Right renal cortex interstitium (tissue), 3 donors: Measurements from ENCODE around the gene DSG2. TPM values are rescaled to one million over a fixed set of nuclear protein-coding genes. Genes with fewer than 3 reads are reported as not detected.
"Not testable (repeated sequence)": the region's sequence is repeated elsewhere in the genome, so short reads cannot be mapped to it uniquely, and the experiment has no call there.

Source experiments
- DNase-seq, 3 donors: peaks; one replicate each; pipeline ENCODE4 v3.0.0-alpha.2; 2013; ENCODE audit warnings: low read depth in 3 of 3, low spot score in 2 of 3
- polyA plus RNA-seq, 3 donors: library from polyadenylated mRNA; unstranded; fragments of 120-200 nt; gene quantifications; one replicate each; pipeline ENCODE4 v1.2.1, GENCODE V29; 2013; ENCODE audit not compliant: insufficient read length in 3 of 3

Gene DSG2
- polyA plus RNA-seq, 3 donors, result 56.1 to 60.3 (median 57.5) TPM

DNA sequence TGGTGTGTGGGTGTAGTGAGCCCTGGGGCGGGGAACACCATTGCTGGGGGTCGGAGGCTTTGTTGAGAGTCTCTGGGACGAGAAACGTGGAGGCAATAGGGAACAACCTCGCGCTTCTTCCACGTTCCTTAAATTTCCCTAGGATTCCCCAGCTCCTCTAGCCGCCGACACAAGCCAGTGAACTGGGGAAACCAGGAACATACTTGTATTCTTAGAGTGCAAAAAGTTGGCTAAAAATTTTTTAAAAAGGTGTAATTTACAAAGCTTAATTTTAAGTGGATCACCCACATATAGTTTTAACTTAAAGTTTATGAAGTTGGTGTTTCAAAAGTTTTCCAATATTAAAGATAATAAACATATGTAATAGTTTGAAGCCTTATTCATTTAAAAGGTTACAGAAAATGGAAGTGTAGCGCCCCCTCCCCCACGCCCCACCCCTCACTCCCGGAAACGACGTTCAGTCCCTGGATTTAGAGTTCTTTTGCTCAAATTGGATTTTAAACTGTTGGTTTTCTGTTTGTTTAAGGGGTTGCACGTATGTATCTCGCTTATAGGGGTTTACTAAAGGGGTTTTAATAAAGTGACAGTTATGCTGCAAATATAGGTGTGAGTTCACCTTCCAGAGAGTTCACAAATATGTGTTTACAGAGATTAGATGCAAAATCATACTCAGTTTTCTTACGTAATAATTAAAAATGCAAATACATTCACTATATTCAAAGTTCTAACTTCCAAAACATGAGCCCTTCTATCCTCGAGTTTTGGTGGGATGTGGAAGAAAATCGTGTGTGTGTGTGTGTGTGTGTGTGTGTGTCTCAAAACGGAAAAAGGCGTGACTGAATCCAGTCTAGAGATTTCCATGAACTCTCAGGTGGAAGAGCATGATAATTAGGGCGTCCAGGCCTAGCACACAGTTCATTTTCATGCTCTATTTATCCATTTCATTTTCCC is 872 bp downstream of the DSG2 start:
- peak in 2 of 3 donors; percentile 7 to 15 for DNase-seq

DNA sequence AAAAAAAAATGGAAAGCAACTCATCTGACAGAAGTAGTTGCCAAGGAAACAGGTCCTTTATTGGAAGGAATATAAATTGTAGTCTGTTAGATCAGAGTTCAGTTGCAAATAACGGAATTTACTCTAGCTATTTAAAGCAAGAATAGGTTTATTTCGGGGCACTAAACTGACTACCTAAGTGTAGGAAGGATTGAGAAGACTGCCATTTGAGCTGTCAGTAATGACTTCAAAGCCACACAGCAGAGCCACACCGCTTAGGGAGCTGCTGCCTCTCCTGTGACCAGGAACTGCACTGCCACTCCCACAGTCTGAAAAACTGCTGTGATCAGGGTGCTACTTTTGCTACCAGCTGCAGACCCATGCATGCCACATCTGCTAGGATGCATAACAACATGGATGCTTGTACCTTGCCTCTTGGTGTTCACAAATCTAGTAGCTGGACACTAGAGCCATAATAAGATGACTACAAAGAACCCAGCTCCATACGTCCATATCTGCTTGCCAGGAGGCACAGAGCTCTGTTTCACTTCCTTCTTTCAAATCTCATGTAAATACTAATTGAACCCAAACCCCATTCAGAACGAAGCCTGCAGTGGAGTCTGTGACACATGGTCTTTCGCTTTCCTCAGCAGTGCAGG is 2.2 kb downstream of the DSG2 start:
- no peak for DNase-seq

DNA sequence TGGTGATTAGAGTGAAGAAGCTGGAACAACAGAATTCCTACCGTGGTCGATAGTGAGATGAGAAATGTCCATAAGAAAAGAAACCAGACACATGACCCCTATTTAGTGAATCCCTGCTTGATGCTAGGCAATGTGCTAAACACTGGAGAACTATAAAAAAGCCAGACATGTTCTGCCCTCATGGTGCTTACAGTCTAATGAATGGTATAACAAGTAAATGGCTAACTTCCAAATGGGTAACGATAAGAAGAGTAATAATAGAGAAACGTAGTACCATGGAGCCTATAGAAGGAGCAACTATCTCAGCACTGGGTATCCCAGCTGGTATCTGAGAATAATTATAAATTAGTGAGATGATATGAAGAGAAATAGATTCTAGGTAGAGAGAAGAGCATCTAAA is 5.0 kb downstream of the DSG2 start:
- no peak for DNase-seq

DNA sequence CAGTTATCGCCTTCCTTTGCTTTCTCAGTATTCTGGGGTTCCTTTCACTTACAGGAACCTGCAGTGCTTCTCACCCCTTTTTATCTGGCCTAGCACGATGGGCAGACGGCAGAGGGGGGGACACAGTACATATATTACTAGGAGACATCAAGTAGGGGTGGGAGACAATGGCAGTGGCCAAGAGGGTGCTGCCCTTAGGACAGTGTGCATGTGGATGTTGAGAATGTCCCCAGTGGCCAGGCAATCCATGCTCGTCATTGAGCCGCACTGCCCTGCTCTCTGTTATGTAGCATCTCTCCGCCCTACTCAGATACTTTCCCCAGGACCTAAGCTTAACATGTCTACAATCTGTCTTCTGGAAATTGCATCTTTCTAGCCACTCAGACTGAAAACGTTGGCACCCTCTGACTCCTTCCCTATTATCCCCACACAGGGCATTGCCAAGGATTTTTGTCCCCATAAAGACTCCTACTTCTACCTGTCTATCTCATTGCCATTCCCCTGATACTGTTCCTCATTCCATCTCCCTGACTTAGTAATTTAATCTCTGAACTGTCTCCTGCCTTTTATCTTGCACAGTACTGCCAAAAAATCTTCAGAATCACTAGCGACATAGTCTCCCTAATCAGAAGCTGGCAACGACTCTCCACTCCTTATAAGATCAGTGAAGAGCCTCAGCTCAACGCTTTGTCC is 6.6 kb downstream of the DSG2 start:
- DNase-seq, result no peak

DNA sequence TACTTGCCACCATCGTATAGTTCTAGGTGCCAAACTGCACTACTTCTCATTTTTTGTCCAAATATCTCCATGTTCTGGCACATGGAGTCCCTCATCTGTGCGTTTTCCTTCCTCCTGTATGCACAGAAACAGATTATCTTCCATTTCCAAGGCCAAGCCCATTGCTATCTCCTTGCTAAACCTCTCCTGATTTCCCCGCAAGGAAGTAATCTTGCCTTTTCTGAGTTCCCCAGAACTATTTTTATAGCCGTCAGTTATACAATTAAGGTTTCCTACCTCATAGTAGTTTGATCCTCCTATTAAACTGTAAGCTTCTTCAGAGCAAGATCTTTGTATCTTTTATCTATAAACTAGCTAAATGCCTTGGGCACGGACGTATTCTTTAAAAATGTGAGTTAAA is 7.2 kb downstream of the DSG2 start:
- no peak for DNase-seq

DNA sequence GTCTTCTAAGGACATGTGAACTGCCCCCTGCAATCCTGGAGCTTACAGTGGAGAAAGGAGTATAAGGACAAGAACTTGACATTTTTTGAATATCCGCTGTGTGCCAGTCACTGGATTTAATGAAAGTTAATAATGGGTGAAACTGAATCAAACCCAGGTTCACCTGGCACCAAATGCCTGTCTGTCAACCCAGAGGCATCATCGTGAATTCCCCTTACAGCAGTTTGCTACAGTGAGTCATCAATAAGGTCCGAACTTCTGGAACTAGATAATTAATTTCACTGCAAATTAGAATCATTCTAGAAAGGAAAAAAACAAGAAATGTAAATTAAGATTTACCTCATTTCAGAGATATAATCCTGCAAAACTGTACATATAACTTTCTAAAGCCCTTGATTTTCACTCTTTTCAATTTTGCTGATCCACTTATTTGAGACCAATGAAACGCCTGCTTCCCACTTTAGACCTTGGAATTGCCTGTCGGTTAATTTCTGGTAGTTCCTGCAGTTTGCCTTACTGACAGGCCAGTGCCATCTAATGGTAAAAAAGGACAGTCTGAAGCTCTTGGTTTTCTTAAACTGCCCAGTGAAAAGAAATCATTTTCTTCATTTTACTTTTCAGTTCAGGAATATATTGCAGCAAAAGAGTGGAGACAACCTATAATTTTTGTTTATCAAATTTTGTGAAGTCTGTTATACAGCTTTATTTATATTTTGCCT is 8.2 kb downstream of the DSG2 start:
- DNase-seq, result no peak

DNA sequence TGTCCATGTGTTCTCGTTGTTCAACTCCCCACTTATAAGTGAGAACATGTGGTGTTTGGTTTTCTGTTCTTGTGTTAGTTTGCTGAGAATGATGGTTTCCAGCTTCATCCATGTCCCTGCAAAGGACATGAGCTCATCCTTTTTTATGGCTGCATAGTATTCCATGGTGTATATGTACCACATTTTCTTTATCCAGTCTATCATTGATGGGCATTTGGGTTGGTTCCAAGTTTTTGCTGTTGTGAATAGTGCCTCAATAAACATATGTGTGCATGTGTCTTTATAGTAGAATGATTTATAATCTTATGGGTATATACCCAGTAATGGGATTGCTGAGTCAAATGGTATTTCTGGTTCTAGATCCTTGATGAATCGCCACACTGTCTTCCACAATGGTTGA is 9.1 kb downstream of the DSG2 start:
- not testable (repeated sequence) for DNase-seq

DNA sequence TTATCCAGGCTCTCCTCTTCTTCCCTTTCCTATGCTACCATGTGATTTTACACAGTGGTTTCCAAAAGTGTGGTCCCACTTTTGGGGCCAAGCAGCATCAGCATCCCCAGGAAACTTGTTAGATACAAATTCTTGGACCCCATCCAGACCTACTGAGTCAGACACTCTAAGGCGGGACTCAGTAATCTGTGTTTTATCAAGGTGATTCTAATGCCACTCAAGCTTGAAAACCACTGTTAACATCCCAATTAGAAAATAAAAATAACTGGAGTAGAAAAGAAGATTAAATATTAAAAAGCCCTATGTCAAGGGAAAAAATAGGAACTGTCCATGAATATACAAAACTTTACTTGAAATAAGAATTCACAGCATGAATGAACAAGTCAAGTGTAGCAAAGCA is 10.8 kb downstream of the DSG2 start:
- no peak for DNase-seq

DNA sequence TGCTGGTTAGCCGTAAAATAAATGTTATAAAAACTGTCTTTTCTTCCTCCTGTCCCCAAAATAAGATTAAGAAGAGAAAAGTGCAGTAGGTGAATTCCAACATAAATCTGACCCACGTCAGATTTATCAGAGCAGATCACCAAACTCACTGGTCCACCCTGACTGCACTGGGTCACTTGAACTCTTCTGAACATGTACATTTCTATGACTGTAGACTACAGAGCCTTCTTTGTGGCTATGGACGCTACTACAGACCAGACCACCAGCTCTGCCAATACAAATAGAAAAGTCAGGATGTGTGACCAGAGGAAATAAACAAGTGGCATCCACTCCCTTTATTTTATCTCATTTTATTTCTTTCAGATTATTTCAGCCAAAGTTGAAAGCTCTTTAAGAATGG is 11.6 kb downstream of the DSG2 start:
- DNase-seq, result no peak

DNA sequence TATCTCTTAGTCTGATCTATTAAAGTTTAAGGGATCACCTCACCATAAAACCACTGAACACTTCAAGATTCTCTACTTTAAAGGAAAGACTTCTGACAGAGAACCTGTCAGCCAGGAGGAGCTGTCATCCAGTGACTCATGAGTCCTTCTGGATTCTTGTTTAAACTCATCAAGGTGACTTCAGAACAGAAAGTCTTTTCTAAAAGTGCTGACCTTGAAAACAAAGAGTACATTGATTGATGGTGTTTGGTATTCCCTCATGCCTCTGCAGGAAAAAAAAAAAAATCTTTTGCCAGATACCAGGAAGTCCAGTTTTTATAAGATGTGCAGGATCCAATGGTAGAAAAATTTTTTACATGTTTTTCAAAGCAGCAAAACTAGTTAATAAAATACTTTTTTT is 12.3 kb downstream of the DSG2 start:
- DNase-seq, result no peak

DNA sequence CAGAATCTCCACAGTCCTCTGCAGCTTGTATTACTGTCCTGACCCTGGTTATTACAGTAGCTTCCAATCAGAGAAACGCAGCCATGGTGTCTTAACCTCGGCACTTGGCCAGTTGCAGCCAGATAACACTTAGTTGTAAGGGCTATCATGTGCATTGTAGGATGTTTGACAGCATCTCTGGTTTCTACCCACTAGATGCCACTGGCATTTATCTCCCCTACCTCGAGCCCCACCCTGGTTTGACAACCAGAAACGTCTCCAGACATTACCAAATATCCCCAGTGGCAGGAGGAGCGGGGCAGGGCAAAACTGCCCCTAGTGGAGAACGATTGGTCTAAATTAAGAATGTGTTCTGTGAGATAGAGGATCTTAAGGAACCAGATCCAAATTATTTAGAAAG is 13.1 kb downstream of the DSG2 start:
- no peak for DNase-seq

DNA sequence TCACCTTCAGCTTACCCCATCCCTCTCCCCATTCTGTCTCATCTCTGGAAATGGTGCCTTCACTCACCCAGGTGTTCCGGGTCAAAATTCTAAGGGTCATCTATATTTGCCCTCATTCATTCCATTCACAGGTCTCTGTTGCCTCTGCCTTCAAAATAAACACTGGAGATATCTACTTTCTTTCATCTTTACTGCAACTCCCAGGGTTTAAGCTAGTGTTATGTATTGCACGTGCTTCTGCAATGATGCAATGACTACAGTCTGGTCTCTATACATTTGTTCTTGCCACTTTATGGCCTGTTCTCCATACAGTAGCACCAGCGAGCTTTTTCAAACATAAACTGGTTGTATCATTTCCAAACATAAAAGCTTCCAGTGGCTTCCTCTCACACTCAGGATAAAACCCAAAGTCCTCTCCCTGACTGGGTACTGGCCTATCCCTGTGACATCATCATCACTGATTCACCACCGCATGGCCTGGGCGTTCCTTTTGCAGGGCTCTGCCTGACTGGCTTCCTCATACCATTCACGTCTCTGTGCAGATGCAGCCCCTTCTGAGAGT is 14.3 kb downstream of the DSG2 start:
- DNase-seq, result no peak

DNA sequence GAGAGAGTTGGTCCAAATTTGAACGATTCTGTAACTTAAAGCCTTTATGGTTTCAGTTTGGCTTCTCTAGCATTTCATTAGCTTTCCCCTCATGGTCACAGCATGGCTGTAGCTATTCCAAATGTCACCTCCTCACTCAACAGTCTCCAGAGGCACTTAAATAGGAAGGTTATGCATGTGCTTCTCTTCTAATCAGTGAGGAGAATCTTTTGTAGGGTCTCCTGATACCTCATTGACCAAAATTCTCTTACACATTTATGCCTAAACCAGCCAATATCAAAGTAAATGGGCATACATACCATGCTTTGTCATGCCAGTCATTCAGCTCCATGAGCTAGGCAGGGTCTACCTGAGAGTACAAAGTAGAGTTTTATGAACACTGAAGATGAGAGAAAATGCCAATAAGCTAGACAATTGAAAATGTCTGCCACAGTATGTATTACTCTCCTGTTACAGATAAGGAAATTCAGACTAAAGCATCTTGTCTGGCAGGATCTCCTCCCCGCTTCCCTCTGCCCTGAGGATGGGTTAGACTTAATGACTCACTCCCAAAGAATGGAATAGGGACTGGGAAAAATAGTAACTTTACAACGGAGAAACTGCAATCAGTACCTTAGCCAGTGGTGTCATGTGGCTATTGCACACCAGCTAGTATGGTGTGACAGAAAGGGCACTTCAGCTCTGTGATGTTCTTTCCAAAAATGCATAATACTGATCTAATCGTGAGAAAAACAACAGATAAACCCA is 15.4 kb downstream of the DSG2 start:
- no peak for DNase-seq

DNA sequence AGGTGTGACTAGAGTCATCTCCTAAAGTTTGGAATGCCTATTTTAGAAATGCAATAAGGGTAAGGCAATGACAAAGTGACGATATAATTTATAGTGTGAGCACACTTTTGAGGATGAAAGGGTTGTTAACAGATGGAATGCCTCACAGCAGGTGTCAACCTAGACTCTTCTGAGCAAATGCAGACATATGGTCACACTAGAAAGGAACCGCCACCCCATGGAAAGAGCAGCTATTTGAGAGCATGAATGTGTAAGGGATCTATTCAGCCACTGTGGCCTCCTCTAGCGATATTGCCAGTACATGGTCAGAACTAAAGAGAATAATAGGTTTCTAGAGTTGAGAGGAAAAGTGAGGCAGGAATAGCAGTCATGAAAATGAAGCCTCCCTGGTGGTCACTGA is 18.5 kb downstream of the DSG2 start:
- DNase-seq, result no peak

DNA sequence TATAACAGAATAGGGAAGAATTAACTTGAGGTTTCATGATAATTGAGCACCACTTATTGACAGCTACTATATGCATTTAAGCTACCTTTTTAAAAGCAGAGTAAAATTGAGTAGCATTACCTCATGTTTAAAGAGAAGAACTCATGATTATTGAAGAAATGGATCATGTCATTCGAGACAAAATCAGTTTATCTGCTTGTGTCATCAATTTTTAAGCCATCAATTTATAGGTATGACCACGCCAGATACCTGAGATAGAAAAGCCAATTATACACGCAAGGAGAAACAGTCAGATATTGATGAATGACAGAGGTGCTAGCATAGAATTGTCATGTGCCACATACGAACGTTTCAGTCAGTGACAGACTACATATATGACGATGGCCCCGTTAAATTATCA is 28.4 kb downstream of the DSG2 start:
- no peak for DNase-seq

DNA sequence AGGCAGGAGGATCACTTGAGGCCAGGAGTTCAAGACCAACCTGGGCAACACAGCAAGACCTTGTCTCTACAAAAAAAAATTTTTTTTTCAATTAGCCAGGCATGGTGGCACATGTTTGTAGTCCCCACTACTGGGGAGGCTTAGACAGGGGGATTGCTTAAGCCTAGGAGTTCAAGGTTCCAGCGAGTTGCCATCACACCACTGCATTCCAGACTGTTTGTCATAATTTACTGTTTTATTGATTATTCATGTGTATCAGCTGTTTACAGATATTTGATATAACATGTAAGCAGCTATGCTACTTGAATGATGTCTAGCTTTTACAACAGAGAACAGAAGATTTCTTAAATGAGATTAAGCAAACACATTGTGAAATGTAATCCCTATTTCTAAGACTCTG is 35.3 kb downstream of the DSG2 start:
- DNase-seq, result no peak

DNA sequence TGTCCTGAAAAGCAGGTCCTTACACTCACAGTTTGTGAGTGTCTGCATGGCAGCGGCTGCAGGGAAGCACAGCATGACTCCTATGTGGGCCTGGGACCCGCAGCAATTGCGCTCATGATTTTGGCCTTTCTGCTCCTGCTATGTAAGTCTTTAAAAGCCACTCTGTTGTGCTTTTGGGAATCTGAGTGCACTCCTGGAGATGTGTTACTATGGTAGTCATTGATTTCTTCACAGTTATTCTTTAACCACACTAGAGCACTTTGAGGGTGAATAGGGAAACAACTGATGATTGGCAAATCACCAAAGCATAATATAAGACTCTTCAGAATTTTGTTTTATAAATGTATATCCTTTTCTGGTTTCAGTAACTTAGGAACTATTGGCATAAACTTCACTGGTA is 40.9 kb downstream of the DSG2 start:
- no peak for DNase-seq

DNA sequence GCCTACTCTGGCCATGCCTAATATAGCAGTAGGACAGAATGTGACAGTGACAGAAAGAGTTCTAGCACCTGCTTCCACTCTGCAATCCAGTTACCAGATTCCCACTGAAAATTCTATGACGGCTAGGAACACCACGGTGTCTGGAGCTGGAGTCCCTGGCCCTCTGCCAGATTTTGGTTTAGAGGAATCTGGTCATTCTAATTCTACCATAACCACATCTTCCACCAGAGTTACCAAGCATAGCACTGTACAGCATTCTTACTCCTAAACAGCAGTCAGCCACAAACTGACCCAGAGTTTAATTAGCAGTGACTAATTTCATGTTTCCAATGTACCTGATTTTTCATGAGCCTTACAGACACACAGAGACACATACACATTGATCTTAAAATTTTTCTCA is 48.5 kb downstream of the DSG2 start:
- no peak for DNase-seq

DNA sequence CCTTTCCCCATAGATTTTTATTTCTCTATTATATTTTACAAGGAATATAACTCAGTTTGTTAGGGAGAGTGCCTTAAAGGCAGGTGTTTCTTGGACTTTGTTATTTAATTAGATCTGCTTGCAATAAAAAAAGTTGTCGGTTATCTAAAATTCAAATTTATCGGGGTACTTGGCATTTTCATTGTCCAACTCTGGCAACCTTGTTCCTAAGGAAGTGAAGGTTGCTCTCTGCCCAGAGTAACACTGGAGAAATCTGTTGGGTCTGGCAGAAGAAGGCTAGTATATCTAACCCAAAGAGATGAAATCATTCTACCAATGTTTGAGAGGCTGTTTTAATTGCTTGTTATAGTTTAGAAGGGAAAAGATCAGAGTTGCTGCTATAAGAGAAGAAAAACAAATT is 50.9 kb downstream of the DSG2 start:
- no peak for DNase-seq

DNA sequence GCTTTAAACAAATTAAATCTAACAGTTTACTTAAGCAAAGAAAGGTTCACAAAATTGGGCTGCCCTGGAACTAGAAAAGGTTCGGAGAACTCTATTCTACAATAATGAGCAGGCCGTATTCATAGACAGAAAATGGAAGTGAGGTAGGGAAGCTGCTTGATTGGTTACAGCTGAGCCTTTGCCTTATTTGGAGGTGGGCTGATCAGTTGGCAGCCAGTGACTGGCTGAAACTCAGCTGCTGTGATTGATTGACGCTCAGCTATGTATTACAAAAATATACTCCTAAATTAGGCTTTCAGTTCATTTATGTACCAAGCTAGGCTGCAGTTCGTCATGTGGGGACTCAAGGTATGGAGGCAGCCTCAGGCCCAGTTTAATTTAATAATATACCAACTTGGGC is 51.4 kb downstream of the DSG2 start:
- DNase-seq, result no peak
